Measurements from ENCODE around the gene ADPRHL1. TPM values are rescaled to one million over a fixed set of nuclear protein-coding genes. Genes with fewer than 3 reads are reported as not detected.

ADPRHL1 gene
- 10 to 100 TPM in 2 of 4 donors, 1 to 10 TPM in 2; 6.9 to 15.5 (median 12.6) TPM for total RNA-seq

GRCh38 chr13:113452942-113453901 is at the start of gene ADPRHL1:
Gene ADPRHL1, minus strand, starts transcription at chr13:113453488. Its CDS starts 51 bp downstream, at chr13:113453437.
- Histone ChIP-seq H3K27ac (no peak within 1 kb of the TSS), H3K36me3 (peaks cover 0 to 55% (median 5%) of the 10 kb centered on the region in 3 donors)
- 73 to 78% methylated on average over 42 to 45 of the region's 45 CpGs for WGBS, 2 donors

DNA sequence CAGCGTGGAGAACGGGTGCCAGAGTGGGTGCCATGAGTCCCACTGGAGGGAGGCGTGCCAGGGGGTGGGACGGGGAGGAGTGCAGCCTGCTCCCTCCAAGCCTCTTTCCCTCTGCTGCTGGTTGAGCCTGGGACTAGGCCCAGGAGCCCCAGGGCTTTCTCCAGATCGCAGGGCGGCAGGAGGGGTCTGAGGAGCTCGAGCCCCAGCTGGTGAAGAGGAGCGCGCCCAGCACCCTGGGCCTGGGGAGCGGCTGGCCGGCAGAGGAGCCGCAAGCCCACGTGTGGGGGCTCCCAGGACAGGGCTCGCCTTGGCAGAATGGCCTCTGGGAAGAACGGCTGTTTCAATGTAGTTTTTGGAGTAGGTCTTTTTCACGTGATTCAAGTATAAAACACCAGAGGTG is 49.4 kb upstream of the ADPRHL1 start:
- Histone ChIP-seq H3K27me3 (no peaks in the 10 kb centered on the region), H3K9me3 (no peaks in the 10 kb centered on the region), H3K27ac (no peak overlapping the region), H3K36me3 (peaks cover 3 to 85% (median 7%) of the 10 kb centered on the region in 3 donors), H3K4me1 (peaks cover 0 to 20% (median 0%) of the 10 kb centered on the region in 4 donors), H3K4me3 (no peak overlapping the region)
- no peak for DNase-seq (ENCODE audit: low spot score in 2 of 2)
- WGBS, 2 donors, result 82 to 86% methylated on average over 11 to 16 of the region's 16 CpGs
- TF ChIP-seq CTCF (IDR thresholded peaks at IDR 0.05) (no peak), POLR2A (IDR thresholded peaks at IDR 0.05) (no peak), EP300 (IDR thresholded peaks at IDR 0.05) (no peak)

More at GRCh38 chr13:113452942-113453901, at the start of gene ADPRHL1:
- no peaks in the 10 kb centered on the region for H3K9me3 ChIP-seq
- TF ChIP-seq EP300 (IDR thresholded peaks at IDR 0.05), result no peak
- TF ChIP-seq CTCF (IDR thresholded peaks at IDR 0.05), result no peak
- no peak for TF ChIP-seq POLR2A (IDR thresholded peaks at IDR 0.05)
- no peak within 1 kb of the TSS for H3K4me3 ChIP-seq
- no peaks in the 10 kb centered on the region for H3K27me3 ChIP-seq
- H3K4me1 ChIP-seq, result peaks cover 0 to 11% (median 0%) of the 10 kb centered on the region in 4 donors
- no peak for DNase-seq (ENCODE audit: low spot score in 2 of 2)

- Histone ChIP-seq H3K36me3 (peaks cover 3 to 98% (median 7%) of the 10 kb centered on the region in 3 donors), H3K27me3 (no peaks in the 10 kb centered on the region), H3K9me3 (no peaks in the 10 kb centered on the region), H3K4me3 (no peak overlapping the region), H3K27ac (no peak overlapping the region), H3K4me1 (peaks cover 0 to 16% (median 0%) of the 10 kb centered on the region in 4 donors)
- WGBS, 2 donors, result 87 to 90% methylated on average over 11 of the region's 11 CpGs
- no peak for TF ChIP-seq CTCF (IDR thresholded peaks at IDR 0.05)
- no peak for TF ChIP-seq EP300 (IDR thresholded peaks at IDR 0.05)
- no peak for TF ChIP-seq POLR2A (IDR thresholded peaks at IDR 0.05)
- no peak for DNase-seq (ENCODE audit: low spot score in 2 of 2)
Observed at GRCh38 chr13:113500530-113501265, 47.4 kb upstream of the ADPRHL1 start.

GRCh38 chr13:113499936-113500335 is 46.6 kb upstream of the ADPRHL1 start:
- 80% methylated on average over 4 of the region's 4 CpGs for WGBS, 2 donors
- no peak overlapping the region for H3K27ac ChIP-seq
- H3K27me3 ChIP-seq, result no peaks in the 10 kb centered on the region
- H3K9me3 ChIP-seq, result no peaks in the 10 kb centered on the region
- H3K36me3 ChIP-seq, result peaks cover 3 to 98% (median 7%) of the 10 kb centered on the region in 3 donors
- no peak overlapping the region for H3K4me3 ChIP-seq
- TF ChIP-seq EP300 (IDR thresholded peaks at IDR 0.05) (no peak), POLR2A (IDR thresholded peaks at IDR 0.05) (no peak), CTCF (IDR thresholded peaks at IDR 0.05) (no peak)
- H3K4me1 ChIP-seq, result peaks cover 0 to 21% (median 3%) of the 10 kb centered on the region in 4 donors
- DNase-seq (ENCODE audit: low spot score in 2 of 2), result no peak

All from tibial nerve (tissue), 4 donors.